Heart left ventricle (tissue), 16 donors: ENCODE measurements around the gene PDCD1LG2. TPM values are rescaled to one million over a fixed set of nuclear protein-coding genes. Genes with fewer than 3 reads are reported as not detected.

Experiments used
- ATAC-seq, 4 donors: fragments of 200-7000 bp; cut with Tn5 transposase; one replicate each; pipeline ENCODE4 v1.9.1; 2020 to 2022; ENCODE audit warnings: moderate library complexity in 4 of 4, mild to moderate bottlenecking in 3 of 4, moderate number of reproducible peaks in 1 of 4
- DNase-seq, 5 donors: peaks; one replicate each; pipeline ENCODE4 v3.0.0-alpha.2; 2020
- H3K27ac ChIP-seq, 12 donors: fragments of 200-600 bp; sonication (generic) in 4 of 12; one replicate each; pipeline versions ENCODE4 v1.5.0 to v1.8.0; 2016 to 2022; ENCODE audit warnings: mild to moderate bottlenecking in 2 of 12
- H3K27me3 ChIP-seq, 9 donors: fragments of 200-600 bp; sonication (generic) in 2 of 9; one replicate each; pipeline versions ENCODE4 v1.5.1 to v1.8.0; 2016 to 2022; ENCODE audit warnings: mild to moderate bottlenecking in 3 of 9
- H3K36me3 ChIP-seq, 9 donors: fragments of 200-600 bp; sonication (generic) in 2 of 9; one replicate each; pipeline versions ENCODE4 v1.5.0 to v1.8.0; 2018 to 2022; ENCODE audit warnings: mild to moderate bottlenecking in 2 of 9
- H3K4me1 ChIP-seq, 12 donors: fragments of 200-600 bp; sonication (generic) in 4 of 12; one replicate each; pipeline versions ENCODE4 v1.5.0 to v1.8.0; 2016 to 2022; ENCODE audit warnings: mild to moderate bottlenecking in 3 of 12
- H3K4me3 ChIP-seq, 12 donors: fragments of 200-600 bp; sonication (generic) in 4 of 12; one replicate each; pipeline versions ENCODE4 v1.5.0 to v1.8.0; 2017 to 2022; ENCODE audit warnings: mild to moderate bottlenecking in 9 of 12, moderate library complexity in 4 of 12
- H3K9me3 ChIP-seq, 12 donors: fragments of 200-600 bp; sonication (generic) in 4 of 12; one replicate each; pipeline versions ENCODE4 v1.5.0 to v1.8.0; 2016 to 2022; ENCODE audit warnings: mild to moderate bottlenecking in 1 of 12
- POLR2A ChIP-seq, 2 donors: fragments of 450-650 bp; IDR thresholded peaks; one replicate each; pipeline ENCODE4 v1.6.1; 2017; ENCODE audit warnings: antibody characterized with exemption in 2 of 2, mild to moderate bottlenecking in 2 of 2, moderate library complexity in 2 of 2
- WGBS, 4 donors: extraction: QIAGEN DNeasy Blood & Tissue Kit in 2 of 4; methylation state at CpG; one replicate each; pipeline versions ENCODE4 v1.1.5 to v1.1.7; 2013 to 2018; 5-methylcytosine and 5-hydroxymethylcytosine counted together
- intact Hi-C, 10 donors: fragments of 100-400 bp; cut with DNase I; formaldehyde crosslinking; loops; one replicate each; pipeline versions ENCODE4 v1.11.1 to v1.14.2; 2022
- polyA plus RNA-seq, 2 donors: library from polyadenylated mRNA; stranded (reverse); fragments of 200-250 nt; gene quantifications; one replicate each; pipeline ENCODE4 v1.2.3, GENCODE V29; 2013
- total RNA-seq, 9 donors: library from RNA; depleted of rRNA in 2 of 9; stranded (reverse); fragments of >200 nt in 2 of 9; fragmentation: NEBNext Ultra II Directional in 3 of 9; extraction: Animal tissue kit (Norgen Biotek cat#: 25700) in 3 of 9; gene quantifications; one replicate each; pipeline versions ENCODE4 v1.1.0 to v1.2.4, GENCODE V29; 2016 to 2023
- TF ChIP-seq, protein P1 (sequence below), 12 donors: fragments of 200-600 bp; sonication (generic) in 4 of 12; IDR thresholded peaks; one replicate each; pipeline versions ENCODE4 v1.5.0 to v1.8.0; 2018 to 2022; ENCODE audit warnings: antibody characterized with exemption in 12 of 12, mild to moderate bottlenecking in 5 of 12
- donor health status: ischemic (EF 13 %, LVEDD 7.1; RV severe dilation, severe dysfunction).
- donor health status: healthy with polysubstance abuse.
- donor health status: DM: no; HTN: yes; CAD: no.
- donor health status: DM: no; HTN: no; CAD: no.
- donor health status: ischemic (EF 25% LVEDD 6.9; RV normal size, moderate dysfunction).
- donor health status: ischemic (EF 25% LVEDD 5.7; RV mildly dilated, moderate dysfunction).
- donor health status: healthy.
- donor health status: DM: yes; HTN: yes; CAD: no.
- donor health status: ischemic (EF 35%, LVEDD 5.7; RV mildly dilated, moderate dysfunction).
- donor health status: nonischemic (EF 11% LVEDD 7.7; RV severe dilation, severe dysfunction).
- donor health status: DM: yes; HTN: yes; CAD: no.
- donor health status: PGD.
- donor health status: ischemic (EF 29% LVEDD 5.4; RV normal size, mild dysfunction).
- donor health status: nonischemic (EF 23%, LVEDD 6.1; RV moderate dilation, normal function).

PDCD1LG2 gene
- total and polyA plus RNA-seq, 11 donors = 0.53 to 10.5 (median 1.1) TPM

DNA sequence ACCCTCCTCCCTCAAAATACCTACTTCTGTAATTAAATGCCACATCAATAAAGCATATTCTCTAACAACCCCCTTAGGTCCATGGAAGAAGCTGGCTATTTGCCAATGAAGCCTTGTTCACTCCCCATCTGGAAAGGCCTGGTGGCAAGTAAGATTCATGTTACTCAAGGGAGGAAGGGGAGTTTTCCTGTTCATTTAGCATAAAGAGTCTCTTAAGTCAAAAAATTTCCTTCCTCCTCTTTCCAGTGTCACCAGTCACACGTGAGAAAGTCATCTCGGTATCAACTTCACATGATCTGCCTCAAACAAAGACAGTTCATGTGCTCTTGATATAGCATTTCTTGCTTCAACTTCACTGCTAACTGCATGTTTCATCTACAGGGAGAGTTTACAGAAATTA, 85.8 kb downstream of the PDCD1LG2 start:
- no peaks in the 10 kb centered on the region for H3K27me3 ChIP-seq
- ATAC-seq (peak in 1 of 4 donors; percentile 36), DNase-seq (no peak)
- H3K4me1 ChIP-seq = peaks cover 0 to 18% (median 5%) of the 10 kb centered on the region in 12 donors
- no peak overlapping the region for H3K4me3 ChIP-seq
- intact Hi-C loops = loop anchor here in 7 of 10 donors (2.0 to 10.0 kb wide), 9 partner anchors 154 to 841 kb away; partner anchors contain the start of genes INSL6 (in 1 of the 7) and PLGRKT (in 1 of the 7)
- no peaks in the 10 kb centered on the region for H3K9me3 ChIP-seq
- no peaks in the 10 kb centered on the region for H3K36me3 ChIP-seq
- no peak for TF ChIP-seq POLR2A (IDR thresholded peaks at IDR 0.05)
- TF ChIP-seq, protein P1, sequence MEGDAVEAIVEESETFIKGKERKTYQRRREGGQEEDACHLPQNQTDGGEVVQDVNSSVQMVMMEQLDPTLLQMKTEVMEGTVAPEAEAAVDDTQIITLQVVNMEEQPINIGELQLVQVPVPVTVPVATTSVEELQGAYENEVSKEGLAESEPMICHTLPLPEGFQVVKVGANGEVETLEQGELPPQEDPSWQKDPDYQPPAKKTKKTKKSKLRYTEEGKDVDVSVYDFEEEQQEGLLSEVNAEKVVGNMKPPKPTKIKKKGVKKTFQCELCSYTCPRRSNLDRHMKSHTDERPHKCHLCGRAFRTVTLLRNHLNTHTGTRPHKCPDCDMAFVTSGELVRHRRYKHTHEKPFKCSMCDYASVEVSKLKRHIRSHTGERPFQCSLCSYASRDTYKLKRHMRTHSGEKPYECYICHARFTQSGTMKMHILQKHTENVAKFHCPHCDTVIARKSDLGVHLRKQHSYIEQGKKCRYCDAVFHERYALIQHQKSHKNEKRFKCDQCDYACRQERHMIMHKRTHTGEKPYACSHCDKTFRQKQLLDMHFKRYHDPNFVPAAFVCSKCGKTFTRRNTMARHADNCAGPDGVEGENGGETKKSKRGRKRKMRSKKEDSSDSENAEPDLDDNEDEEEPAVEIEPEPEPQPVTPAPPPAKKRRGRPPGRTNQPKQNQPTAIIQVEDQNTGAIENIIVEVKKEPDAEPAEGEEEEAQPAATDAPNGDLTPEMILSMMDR (IDR thresholded peaks at IDR 0.05) = no peak
- 33 to 58% (median 40%) methylated on average over 2 of the region's 2 CpGs for WGBS, 4 donors
- no peak overlapping the region for H3K27ac ChIP-seq

DNA sequence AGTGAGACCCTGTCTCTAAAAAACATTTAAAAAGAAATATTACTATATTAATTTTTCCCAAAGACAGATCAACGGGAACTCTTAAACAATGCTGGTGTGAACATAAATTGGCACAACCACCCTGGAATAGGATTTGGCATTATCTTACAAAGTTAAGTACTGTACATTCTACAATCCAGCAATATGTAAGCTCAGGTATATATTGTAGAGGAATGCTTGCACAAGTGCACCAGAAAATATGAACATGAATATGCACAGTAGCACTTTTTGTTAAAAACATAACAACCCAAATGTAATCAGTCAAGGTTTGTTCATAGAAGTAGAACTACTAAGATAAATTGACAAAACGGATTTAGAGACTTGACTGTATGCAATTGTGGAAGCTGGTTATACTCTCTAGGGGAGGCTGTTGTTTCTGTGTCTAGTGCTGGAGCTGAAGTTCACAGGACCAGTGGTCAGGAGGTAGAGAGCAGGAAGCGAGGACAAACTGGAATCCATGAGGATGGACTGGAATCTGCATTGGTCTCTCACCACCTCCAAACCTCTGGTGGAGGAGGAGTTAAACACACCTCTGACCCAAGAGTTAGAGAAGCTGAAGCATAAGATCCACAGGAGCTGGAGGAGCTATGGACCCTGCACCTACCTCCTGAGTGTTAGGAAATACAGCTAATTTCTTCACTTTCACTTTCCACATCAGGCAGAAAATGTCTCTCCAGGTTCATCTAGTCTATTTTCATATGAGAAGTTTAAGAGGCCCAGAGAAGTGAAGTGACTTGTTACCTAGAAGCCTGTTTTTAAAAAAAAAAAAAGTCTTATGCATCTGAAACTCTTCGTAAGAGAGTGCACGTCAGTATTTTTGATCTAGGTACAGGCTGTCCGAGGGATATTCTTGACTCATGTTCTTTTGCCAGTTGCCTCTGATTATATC, 98.2 kb downstream of the PDCD1LG2 start:
- peaks cover 0 to 23% (median 6%) of the 10 kb centered on the region in 12 donors for H3K4me1 ChIP-seq
- TF ChIP-seq POLR2A (IDR thresholded peaks at IDR 0.05) = no peak
- TF ChIP-seq, protein P1 (IDR thresholded peaks at IDR 0.05) = peak in 4 of 12 donors; percentile 7 to 24 (median 20)
- no peaks in the 10 kb centered on the region for H3K27me3 ChIP-seq
- peak; percentile 82 to 89 (median 86) for ATAC-seq
- no peak for DNase-seq
- peak overlapping the region in 11 of 12 donors; percentile 23 to 60 (median 45) for H3K4me3 ChIP-seq
- H3K27ac ChIP-seq = peak overlapping the region; percentile 48 to 86 (median 64)
- no peaks in the 10 kb centered on the region for H3K36me3 ChIP-seq
- WGBS, 4 donors = 25 to 37% (median 36%) methylated on average over 6 of the region's 6 CpGs
- no peaks in the 10 kb centered on the region for H3K9me3 ChIP-seq
- intact Hi-C loops = loop anchor here in 1 of 10 donors (10.0 kb wide), 1 partner anchor 624 kb away; the partner anchor contains the start of gene JAK2

DNA sequence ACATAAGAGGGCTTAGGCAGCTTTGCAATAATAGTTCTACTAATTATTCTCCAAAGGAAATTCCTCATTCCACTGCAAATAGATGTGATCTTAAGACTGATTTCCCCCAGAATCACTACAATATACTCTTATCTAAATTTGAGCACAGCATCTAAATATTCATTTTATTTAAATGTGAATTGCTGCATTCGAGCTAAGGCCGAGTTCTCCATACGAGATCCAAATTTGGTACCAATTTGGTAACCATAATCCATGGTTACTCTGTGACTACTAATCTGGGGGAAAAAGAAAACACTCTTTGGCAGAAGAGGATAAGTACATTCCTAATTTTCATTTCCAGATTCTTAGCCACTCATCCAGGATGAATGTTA, 98.9 kb downstream of the PDCD1LG2 start:
- Histone ChIP-seq H3K4me3 (peak overlapping the region in 11 of 12 donors; percentile 23 to 60 (median 45)), H3K36me3 (no peaks in the 10 kb centered on the region), H3K27me3 (no peaks in the 10 kb centered on the region), H3K9me3 (no peaks in the 10 kb centered on the region), H3K4me1 (peaks cover 0 to 23% (median 6%) of the 10 kb centered on the region in 12 donors), H3K27ac (peak overlapping the region; percentile 48 to 86 (median 64))
- ATAC-seq (peak in 1 of 4 donors; percentile 11), DNase-seq (no peak)
- TF ChIP-seq POLR2A (IDR thresholded peaks at IDR 0.05) = no peak
- TF ChIP-seq, protein P1 (IDR thresholded peaks at IDR 0.05) = no peak
- intact Hi-C loops = loop anchor here in 1 of 10 donors (10.0 kb wide), 1 partner anchor 624 kb away; the partner anchor contains the start of gene JAK2
- 24 to 73% (median 49%) methylated on average over 3 of the region's 3 CpGs for WGBS, 4 donors

DNA sequence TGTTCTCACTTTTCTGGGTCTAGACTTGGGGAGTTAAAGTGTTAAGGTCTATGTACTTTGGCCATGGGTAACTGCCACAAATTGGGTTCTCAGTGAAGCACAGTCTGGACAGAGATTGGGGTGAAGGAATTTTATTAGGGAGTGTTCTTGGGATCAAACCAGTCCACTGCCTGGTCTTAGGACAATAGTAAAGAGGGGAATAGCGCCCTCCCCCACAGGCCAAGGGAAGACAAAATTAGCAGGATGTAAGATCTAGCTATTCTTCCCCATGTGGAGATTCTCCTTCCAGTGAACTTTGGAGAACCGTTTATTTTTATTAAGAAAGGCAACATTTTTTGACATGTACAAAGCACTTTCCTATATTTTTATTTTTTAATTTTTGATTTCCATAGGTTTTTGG, 100.2 kb downstream of the PDCD1LG2 start:
- Histone ChIP-seq H3K4me3 (no peak overlapping the region), H3K9me3 (no peaks in the 10 kb centered on the region), H3K27me3 (no peaks in the 10 kb centered on the region), H3K27ac (no peak overlapping the region), H3K36me3 (no peaks in the 10 kb centered on the region), H3K4me1 (peaks cover 0 to 23% (median 6%) of the 10 kb centered on the region in 12 donors)
- intact Hi-C loops = no loop called here
- TF ChIP-seq, protein P1 (IDR thresholded peaks at IDR 0.05) = no peak
- TF ChIP-seq POLR2A (IDR thresholded peaks at IDR 0.05) = no peak
- DNase-seq (no peak), ATAC-seq (no peak)
- 67 to 73% (median 70%) methylated on average over 2 of the region's 2 CpGs for WGBS, 4 donors
